ENCODE data around the gene GULP1.
"Not testable (repeated sequence)": the region's sequence is repeated elsewhere in the genome, so short reads cannot be mapped to it uniquely, and the experiment has no call there.

Gene GULP1

DNA sequence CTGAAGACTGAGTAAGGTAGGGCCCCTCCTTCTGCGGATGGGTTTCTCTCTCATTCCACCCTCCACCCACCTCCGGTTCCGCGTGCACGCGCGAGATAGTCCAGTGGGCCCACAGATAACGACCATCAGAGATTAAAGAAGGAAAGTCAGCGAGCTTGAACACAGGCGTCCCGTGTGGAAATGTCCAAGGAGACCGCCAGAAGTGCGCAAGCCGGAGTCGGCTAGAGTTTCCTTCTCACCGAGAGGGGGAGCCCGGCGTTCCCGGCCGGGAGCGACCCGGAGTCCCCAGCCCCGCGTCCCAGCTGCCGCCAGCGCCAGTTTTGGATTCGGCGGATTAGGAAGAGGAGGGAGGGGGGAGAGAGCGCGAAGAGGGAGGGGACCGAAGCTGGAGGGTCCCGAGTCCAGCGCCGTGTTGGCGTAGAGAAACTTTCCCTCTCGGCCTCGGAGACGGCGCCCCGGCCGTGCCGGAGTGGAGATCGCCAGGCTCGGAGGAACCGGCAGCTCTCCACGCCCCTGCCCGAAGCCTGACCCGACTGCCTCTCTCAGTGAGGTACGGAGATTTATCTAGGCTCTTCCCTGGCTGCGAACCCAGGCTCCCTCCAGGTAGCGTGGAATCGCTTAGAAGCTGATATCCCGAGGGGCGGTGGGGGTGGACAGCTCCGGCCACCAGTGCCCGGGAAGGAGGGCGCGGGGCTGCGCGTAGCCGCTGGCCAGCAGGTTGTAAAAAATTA lies at the start of gene GULP1:
TSS of gene GULP1 (plus strand) at position 258 of the 731 bp plus-strand sequence. CDS start 185,829 bp downstream, outside the sequence.
- no peak for DNase-seq (ENCODE audit: low read depth)

DNA sequence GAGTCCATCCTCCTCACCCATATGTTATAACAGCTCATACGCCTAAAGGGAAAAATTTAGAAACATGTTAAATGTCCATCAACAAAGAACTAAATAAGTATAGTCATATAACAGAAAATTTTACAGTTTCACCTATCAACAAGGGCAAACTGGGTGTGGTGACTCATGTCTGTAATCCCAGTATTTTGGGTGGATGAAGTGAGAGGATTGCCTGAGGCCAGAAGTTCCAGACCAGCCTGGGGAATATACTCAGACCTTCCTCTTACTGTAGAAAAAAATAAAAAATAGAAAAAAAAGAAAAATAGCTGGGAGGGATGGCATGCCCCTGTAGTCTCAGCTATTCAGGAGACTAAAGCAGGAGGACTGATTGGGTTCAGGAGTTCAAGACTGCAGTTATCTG lies 48.3 kb upstream of the GULP1 start:
- no peak for DNase-seq (ENCODE audit: low read depth)

GRCh38 chr2:188244383-188244782 lies 47.3 kb upstream of the GULP1 start:
- DNase-seq (ENCODE audit: low read depth) = no peak

GRCh38 chr2:188245230-188245629 lies 46.4 kb upstream of the GULP1 start:
- DNase-seq (ENCODE audit: low read depth) = no peak

- DNase-seq (ENCODE audit: low read depth) = no peak
These were observed 43.2 kb upstream of the GULP1 start for GRCh38 chr2:188248513-188248912.

GRCh38 chr2:188251034-188251433 lies 40.6 kb upstream of the GULP1 start:
- DNase-seq (ENCODE audit: low read depth) = no peak

DNA sequence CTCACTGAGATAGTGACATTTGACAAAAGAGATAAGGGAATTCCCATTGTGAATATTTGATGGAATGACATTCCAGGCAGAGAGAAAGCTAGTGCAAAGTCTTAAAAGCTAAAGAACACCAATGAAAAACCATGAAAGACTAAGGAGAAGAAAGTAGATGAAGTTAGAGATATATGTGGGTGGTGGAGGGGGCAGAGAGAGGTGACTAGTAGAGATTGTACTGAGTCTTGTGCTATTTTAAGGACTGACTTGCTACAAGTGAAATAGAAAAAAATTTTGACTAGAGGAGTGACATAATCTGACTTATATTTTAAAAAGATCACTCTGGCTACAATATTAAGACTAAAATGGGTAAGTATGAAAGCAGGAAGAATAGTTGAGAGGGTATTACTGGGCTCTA lies 35.3 kb upstream of the GULP1 start:
- no peak for DNase-seq (ENCODE audit: low read depth)

GRCh38 chr2:188265315-188265714 lies 26.4 kb upstream of the GULP1 start:
- DNase-seq (ENCODE audit: low read depth) = no peak

DNA sequence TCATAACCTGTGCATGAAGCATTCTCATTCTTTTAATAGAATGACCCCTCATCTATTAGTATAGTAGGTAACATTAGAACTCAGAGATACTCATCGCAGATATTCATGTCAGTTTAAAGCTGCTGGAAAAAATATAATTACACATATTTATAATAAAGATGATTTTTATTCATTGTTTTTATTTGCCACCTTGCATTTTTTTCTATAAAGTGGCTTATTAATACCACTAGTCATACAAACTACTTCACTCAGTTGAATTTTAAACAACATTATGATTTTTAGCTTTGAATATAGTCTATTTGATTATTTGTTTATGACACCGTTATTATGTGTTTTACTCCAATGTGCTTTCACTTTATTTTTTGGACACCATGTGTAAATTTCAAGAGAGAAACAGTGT lies 23.9 kb upstream of the GULP1 start:
- no peak for DNase-seq (ENCODE audit: low read depth)

DNA sequence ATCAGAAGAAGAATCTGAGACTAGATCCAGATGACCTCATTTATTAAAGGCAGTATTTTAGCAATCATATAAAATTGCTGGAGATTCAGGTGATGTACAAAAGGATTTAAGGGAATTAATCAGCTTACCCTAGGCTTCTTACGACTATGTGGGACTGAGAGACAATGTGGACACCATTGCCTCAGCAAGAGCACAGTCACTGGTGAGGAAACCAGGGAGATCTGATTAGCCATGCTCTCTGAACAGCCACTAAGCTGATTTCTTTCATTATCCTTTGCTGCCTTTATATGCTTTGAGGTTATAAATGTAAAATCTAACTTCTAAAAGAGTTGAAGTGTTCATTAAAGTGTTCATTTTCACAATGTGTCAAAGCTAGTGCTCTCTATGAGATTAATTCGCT lies 22.7 kb upstream of the GULP1 start:
- DNase-seq (ENCODE audit: low read depth) = no peak

DNA sequence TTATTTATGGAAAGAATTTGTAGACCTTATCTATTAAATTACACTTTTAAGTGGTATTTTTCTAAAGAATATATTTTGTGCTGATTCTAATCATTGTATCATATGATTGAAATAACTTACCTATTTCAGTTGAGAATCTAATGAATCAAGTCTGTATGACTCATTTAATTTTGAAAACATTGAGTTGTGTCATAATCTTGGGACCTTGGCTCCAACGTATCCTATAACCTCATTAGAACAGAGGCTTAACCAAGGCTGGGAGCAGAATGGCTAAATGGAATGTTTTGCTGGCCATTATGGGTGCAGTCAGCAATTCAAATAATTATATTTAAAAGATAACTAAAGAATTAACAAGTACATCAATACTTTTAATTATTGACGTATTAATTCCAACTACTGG lies 19.6 kb upstream of the GULP1 start:
- DNase-seq (ENCODE audit: low read depth) = no peak

- no peak for DNase-seq (ENCODE audit: low read depth)
These were observed 17.4 kb upstream of the GULP1 start for GRCh38 chr2:188274274-188274673.

- DNase-seq (ENCODE audit: low read depth) = no peak
These were observed 15.4 kb upstream of the GULP1 start for GRCh38 chr2:188276255-188276654.

- no peak for DNase-seq (ENCODE audit: low read depth)
These were observed 13.9 kb upstream of the GULP1 start for GRCh38 chr2:188277786-188278185.

GRCh38 chr2:188278388-188279092 lies 13.1 kb upstream of the GULP1 start:
- no peak for DNase-seq (ENCODE audit: low read depth)

- DNase-seq (ENCODE audit: low read depth) = no peak
These were observed 12.6 kb upstream of the GULP1 start for GRCh38 chr2:188279093-188279445.

GRCh38 chr2:188280811-188281222 lies 10.9 kb upstream of the GULP1 start:
- DNase-seq (ENCODE audit: low read depth) = no peak

- DNase-seq (ENCODE audit: low read depth) = no peak
These were observed 8.8 kb upstream of the GULP1 start for GRCh38 chr2:188282907-188283306.

DNA sequence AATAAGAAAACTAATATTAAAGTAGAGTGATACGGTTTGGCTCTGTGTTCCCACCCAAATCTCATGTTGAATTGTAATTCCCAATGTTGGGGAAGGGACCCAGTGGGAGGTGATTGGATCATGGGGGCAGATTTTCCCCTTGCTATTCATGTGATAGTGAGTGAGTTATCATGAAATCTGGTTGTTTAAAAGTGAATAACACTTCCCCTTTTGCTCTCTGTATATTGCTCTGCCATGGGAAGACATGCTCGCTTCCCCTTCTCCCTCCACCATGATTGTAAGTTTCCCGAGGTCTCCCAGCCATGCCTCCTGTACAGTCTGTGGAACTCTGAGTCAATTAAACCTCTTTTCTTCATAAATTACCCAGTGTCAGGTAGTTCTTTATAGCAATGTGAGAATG lies 7.4 kb upstream of the GULP1 start:
- not testable (repeated sequence) for DNase-seq (ENCODE audit: low read depth)

DNA sequence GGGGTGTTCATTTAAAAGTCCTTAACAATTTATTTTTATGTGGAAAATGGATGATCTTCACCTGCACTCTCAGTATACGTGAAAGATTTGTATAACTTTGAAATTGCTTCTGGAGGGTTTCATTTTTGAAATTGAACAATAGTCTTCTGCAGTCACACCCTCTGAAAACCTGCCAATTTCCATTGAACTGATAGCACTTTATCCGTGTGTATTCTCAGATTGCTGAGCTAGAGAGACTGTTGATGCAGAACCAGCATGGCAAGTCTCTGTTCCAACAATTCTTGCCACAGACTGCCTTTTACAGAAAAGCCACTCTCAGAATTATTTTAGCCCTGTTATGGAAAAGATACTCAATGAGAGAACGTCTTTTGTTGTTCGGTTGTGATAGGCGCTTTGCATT lies 6.6 kb upstream of the GULP1 start:
- no peak for DNase-seq (ENCODE audit: low read depth)

- no peak for DNase-seq (ENCODE audit: low read depth)
These were observed 5.9 kb upstream of the GULP1 start for GRCh38 chr2:188285774-188286173.

DNA sequence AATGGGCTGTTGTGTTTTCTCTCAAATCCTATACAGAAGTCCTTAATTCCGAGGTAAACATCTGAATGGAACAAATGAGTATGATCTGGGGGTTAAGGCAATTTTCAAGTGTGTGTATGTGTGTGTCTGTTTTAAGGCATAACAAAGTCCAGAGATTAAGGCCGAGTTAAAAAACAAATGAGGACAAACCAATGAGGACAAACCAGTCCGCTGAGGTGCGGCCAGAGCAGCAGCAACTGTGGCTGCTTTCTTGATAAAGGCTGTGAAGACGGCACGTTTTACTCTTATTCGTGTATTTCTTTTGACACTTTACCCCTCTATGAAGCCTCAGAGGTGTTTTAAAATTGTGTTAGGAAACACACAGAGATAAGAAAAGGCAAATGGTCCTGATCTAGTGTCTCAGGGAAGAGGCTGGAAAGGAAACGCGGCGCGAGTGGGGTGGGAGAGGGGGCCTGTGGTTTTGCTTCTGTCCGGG lies 495 bp upstream of the GULP1 start:
- no peak for DNase-seq (ENCODE audit: low read depth)

DNA sequence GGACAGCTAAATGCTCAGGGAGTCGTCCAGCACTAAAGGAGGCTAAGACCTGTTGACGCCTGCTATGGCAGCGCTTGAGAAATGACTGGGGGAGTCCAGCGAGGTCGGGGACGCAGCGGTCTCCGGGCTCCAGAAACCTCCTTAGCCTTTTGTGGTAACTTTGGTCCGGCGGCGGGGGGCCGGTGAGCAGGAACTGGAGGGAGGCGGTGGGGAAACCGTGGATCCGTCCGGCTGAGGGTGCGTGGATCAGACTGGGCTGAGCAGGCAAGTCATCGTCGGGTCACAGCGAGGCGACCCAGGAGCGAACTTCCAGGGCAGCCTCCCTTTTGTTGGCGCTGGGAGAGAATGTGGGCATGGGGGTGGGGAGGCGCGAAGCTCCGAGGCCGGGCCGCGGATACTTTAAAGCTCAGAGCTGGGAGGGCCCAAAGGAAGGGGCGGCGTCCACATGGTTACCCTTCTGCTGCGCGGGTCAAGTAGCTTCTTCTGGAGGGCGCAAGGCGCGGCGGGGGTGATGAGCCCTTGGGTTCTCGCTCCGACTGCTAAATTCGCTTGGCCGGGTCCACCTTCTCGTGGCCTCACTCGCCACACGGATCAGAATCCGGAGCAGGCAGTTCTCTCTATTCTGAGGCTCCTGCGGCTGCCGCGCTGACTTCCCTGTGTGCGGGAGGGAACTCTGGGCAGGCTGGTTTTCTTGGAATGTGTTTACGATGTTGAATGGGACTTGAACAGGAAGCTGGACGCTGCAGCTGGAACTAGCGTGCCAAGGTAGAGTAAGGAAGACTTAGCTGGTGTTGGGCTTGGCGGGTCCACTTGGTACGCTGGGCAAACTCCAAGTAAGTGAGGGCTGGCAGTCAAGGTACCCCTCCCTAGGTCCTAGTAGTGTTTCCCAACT lies 920 bp downstream of the GULP1 start:
- DNase-seq (ENCODE audit: low read depth) = no peak
